NOMO-1 (cell line): ENCODE measurements around the gene HHATL.

Experiments used
- DNase-seq, 2 experiments: peaks; one replicate each; lab custom pipeline; 2025; ENCODE audit not compliant: unreplicated experiment in 2 of 2; lab: John Stamatoyannopoulos, UW

The HHATL gene

DNA sequence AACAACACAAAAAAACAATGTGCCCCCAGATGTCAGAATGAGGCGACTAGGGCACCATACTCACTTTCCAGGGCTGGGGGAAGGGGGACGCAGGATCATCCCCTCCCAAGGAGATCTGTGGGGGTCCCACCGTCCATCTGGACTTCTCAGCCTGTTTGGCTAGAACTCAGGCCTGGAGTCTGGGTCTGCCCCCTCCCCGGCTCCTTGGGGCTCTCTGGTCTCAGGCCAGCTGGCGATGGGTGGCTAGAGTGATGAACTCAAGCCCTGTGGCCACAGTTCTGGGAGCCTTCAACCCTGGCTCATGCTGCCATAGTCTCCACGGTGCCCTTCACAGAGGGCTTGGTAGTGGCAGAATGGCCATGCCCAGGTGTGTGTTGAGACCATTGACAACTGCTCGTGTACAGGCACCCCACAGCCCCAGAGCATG is 35.5 kb downstream of the HHATL start:
- DNase-seq, result no peak

DNA sequence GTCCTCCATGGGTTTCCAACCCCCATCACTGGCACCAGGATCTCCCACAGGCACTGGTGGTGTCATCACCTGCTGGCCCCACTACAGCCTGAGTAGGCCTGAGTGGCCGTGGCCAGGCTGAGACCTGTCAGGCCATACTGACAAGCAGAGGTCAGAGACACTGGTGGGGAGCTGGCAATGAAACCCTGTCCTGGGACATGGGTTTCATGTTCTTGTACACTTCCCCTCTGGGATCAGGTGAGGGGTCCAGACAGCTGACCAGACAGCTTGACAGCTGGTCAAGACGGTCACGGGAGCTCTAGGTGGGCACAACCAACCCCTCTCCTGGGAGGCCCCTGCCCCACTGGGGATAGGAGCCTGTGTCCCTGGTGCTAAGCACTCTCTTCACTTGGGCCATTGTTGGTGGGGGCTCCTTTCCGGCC is 36.0 kb downstream of the HHATL start:
- no peak for DNase-seq

DNA sequence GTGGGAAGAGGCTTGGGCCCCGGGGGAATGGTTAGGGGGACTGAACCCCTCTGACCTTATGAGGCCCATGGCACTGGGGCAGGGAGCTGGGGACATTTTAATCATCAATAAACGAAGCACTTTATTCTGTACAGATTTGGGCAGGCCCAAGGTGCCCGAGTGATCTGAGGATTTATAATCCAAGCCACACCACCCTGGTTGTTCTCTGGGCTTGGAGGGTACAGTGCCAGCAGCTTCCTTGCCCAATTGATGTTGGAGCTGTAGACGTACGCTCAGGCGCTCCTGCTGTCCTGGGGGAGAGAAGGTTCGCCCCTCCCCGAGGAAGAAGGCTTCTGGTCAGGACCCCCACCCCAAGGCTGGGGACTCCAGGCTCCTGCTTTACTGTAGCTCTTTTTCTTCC is 36.6 kb downstream of the HHATL start:
- no peak for DNase-seq

DNA sequence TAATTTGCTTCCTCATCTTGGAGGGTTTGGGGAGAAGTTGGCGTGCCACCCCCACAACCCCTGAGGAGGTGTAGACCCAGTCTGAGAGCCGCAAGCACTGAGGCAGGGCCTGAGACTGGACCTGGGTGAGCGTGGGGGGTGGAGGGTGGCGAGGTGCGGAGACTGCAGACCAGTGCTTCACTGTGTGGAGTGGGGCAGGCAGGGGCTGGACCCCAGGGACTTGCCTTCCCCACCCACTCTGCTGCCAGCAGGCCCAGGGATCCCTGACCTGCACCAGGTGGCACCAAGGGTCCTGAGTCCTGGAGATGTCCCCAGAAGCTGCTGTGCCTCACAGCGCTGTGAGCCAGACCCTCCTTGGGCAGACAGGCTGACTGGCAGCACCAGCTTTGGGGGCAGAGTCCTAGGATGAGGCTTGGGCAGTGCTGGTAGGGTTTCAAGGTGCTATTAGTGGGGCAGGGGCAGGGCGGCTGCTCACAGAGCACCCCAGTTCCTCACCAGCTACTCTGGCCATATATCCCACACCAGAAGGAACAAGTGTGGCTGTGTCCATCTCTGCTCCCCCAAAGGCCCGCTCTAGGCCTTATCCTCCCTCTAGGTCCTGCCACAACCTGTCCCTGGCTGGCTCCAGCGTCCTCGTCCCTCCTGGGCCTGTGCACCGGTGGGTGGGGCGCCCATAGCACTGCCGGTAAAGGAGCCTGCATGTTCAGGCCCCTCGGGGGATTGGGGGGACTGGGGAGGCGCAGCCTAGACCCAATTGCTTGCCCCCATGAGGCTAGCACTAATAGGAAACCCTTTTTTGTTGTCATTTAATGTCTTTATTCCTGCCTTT is 37.3 kb downstream of the HHATL start:
- DNase-seq, result no peak

DNA sequence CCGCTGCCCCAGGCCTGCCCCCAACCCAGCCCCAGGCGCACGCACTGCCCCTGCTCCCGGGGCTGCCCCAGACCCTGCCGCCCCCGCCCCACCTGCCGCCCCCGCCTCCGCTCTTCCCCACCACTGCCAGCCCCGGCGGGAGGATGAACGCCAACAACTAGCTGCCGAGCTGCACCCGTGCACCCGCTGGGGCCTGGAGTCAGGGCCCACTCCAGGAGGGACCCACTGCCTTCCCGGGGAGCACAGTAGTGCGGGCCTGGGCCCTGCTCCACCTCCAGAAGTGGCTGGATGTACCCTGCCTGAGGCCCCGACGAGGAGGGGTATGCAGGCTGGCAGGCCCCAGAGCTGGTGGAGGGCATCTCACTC is 38.2 kb downstream of the HHATL start:
- DNase-seq, result no peak

DNA sequence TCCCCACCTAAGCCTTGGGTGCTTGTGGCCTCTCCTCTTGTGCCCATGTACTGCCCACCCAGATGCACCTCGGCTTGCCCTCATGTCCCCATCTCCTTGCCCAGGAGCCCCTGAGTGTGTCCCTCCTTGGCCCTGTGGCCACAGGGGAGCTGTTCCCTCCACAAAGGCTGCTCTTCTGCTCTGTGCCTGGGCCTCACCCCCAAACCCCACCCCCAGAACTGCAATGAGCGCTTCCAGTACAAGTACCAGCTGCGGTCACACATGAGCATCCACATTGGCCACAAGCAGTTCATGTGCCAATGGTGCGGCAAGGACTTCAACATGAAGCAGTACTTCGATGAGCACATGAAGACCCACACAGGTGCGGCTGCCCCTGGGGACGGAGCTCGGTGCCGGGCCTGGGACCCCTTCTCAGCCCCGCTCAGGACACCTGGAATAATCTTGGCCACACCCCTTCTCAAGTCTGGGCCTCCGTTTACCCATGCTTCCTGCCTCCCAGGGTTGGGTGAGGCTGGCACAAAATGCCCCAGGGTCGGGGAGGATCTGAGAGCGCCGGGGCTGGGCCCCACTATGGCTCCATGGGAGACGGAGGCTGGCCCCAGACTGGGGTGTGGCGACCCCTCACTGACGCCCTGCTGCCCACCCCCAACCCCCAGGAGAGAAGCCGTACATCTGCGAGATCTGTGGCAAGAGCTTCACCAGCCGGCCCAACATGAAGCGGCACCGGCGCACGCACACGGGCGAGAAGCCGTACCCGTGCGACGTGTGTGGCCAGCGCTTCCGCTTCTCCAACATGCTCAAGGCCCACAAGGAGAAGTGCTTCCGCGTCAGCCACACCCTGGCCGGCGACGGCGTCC is 38.8 kb downstream of the HHATL start:
- no peak for DNase-seq

DNA sequence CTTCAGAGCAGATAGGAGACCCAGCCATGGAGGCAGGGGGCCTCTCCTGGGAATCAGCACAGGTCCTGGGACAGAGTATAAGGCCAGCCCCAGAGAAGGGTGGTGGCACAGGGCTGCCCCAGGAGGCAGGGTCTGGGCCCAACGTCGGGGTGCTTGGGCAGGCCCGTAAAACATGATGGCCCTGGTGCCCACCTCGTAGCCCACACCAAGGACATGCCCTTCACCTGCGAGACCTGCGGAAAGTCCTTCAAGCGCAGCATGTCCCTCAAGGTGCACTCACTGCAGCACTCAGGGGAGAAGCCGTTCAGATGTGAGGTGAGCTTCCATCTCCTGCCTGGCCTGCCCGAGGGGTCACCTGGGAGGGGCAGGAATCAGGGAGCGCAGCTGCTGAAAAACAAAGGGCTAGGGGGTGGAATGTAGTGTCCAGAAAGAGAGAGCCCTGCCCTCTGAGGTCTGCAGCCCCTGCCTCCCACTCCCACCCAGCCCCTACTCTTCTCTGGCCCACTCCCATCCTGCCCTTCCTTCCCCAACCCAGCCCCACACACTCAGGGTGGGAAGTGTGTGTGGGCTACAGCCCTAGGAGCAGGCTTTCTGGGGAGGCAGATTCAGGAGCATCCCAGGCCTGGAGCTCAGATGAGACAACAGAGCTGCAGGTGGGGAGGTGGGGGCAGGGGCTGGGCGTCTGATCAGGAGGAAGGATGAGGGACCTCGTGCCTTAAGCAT is 39.6 kb downstream of the HHATL start:
- DNase-seq, result no peak

DNA sequence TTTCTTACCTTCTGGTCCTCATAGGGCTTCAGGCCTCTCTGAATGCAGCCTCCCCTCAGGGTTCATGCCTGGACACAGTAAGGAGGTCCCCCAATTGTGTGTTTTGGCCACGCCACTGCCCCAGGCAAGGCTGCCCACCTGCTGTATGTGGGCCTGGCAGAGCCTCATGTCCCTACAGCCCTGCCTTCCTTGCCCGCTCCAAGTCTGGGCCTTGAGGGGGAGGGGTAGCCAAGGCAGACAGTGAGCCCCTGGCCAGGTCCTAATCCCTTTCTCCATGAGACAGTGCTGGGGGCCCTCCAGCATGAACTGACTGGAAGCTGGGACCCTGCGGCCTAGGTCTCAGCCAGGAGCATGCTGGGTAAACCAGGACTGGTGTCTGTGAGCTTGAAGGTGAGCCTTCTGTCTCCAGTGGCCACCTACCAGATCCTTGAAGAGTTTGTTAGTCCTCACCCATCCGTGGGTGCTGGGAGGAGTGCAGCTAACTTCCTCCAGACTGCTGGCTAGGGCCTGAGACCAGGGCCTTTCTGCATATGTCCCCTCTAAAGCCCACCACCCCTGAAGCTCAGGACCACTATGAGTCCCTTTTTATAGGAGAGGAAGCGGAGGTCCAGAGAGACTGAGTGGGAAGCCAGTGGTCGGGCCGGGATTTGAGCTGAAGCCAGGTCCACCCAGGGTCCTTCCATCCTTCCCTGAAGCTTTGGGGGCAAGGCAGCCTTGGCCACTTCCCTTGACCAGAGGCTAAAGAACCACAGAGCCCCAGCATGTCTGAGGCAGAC is 40.4 kb downstream of the HHATL start:
- no peak for DNase-seq

DNA sequence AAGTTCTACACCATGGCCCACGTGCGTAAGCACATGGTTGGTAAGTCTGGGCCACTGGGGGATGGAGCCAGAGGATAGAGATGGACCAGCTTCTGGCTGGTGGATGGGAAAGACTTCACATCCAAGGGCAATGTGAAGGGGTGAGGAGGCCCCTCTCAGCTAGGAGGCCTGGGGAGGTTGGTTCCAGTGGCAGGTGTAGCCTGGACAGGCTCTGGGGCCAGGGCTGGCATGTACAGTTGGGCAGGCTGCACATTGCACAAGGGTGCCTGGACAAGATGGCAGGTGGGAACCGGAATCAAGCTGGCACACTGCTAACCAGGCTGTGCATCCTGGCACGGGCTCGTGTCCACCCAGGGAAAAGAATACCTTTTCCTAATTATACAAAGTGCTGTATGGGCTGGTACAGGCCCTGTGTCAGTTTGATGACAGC is 41.0 kb downstream of the HHATL start:
- DNase-seq, result no peak

DNA sequence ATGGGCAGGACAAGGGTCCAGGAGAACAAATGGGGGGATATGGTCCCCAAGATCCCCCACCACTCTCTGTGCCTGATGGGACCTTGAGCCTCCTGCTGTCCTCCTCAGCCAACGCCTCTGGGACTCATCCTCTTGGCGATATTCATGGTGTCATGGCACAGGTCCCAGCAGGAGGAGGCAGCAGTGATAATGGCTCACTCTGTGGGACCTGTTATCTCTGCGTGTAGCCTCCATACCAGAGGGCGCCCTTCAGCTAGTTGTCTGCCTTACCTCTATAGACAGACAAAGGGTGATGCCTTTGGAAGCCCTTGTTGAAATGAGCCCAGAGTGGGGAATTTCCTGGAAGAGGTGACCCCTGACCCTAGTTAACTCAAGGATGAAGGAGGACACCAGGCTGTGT is 41.7 kb downstream of the HHATL start:
- DNase-seq, result no peak

DNA sequence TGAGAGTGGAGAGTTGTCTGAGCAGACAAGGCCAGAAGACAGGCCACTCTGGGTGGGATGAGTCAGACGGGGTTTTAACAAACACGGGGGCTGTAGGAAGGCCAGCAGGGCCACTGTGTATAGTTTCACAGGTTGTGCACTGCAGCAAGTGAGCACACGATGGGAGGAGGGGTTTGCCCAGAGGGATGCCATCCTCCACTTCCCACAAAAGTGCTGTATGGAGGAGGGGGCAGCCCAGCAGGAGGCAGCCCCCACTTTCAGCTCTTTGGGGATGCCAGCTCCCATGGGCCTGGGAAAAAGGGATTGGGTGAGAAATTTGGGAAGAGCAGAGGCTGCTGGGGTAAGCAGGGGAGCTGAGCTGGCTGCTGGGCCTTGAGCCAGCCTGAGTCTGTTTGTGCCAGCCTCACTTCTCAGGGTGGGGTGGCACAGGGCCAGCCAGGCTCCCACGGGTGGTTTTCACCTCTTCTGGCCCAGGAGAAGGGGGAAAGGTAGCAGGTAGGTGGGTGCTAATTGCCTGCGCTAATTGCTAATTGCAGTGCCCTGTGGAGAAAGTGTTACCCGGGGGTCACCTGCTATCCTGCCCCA is 42.4 kb downstream of the HHATL start:
- DNase-seq, result no peak

DNA sequence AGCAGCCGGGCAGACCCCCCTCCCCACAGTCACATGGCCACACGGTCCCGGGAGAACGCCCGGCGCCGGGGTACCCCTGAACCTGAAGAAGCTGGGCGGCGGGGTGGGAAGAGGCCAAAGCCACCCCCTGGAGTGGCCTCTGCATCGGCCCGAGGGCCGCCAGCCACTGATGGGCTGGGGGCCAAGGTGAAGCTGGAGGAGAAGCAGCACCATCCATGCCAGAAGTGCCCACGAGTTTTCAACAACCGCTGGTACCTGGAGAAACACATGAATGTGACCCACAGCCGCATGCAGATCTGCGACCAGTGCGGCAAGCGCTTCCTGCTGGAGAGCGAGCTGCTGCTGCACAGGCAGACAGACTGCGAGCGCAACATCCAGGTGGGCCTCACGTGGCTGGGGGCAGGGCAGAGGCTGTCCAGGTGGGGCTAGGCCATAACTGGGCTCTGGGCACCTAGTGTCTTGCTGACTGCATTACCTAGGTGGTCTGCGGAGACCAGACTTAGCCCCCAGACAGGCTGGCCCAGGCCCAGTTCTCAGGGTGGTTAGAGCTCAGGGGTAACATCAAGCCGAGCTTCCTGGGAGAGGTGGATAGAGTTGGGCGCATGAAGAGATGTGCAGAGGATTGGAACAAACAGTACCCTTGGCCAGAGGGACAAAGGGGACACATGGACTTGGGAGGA is 43.0 kb downstream of the HHATL start:
- DNase-seq, result no peak

DNA sequence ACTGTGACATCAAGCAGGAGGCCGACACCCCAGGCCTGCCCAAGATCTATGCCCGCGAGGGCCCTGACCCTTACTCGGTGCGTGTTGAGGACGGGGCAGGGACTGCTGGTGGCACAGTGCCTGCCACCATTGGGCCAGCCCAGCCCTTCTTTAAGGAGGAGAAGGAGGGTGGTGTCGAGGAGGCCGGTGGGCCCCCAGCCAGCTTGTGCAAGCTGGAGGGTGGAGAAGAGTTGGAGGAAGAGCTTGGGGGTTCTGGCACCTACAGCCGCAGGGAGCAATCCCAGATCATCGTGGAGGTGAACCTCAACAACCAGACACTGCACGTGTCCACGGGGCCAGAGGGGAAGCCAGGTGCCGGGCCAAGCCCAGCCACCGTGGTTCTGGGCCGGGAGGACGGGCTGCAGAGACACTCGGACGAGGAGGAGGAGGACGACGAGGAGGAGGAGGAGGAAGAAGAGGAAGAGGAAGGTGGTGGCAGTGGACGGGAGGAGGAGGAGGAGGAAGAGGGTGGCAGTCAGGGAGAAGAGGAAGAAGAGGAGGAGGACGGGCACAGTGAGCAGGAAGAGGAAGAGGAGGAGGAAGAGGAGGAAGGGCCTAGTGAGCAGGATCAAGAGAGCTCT is 43.7 kb downstream of the HHATL start:
- no peak for DNase-seq

DNA sequence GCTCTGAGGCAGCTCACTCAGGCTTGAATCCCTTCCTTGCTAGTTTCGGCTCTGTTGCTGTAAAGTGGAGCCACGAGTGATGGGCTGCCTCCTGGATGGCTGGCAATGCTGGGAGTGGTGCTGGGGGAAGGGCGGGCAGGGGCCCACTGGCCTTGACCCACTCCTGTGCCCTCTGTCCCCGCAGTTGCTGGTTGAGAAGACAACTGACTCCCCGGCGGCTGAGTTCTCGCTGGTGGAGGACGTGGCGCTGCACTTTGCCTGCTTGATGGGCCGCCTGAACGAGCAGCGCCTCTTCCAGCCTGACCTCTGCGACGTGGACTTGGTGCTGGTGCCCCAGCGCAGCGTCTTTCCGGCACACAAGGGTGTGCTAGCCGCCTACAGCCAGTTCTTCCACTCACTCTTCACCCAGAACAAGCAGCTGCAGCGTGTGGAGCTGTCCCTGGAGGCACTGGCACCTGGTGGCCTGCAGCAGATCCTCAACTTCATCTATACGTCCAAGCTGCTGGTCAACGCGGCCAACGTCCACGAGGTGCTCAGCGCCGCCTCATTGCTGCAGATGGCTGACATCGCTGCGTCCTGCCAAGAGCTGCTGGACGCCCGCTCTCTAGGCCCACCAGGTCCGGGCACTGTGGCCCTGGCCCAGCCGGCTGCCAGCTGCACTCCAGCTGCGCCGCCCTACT is 44.4 kb downstream of the HHATL start:
- DNase-seq, result no peak

DNA sequence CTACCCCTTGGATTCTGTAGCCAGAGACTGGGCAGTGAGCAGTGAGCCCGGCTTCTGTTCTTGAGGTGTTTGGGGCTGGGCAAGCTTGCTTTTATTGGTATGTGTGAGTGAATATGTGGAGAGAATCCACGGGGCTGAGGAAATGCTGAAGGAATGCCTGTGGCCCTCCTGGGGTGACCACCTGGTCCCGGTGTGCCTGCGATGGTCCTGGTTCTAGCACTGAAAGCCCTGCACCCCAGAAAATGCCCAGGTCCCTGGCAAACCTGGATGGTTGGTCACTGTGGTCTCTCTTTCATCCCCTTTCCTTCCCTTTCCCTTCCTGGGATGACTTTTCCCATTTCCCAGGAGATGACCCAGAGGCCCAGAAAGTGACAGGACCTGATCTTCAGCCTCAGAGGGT is 44.9 kb downstream of the HHATL start:
- no peak for DNase-seq

DNA sequence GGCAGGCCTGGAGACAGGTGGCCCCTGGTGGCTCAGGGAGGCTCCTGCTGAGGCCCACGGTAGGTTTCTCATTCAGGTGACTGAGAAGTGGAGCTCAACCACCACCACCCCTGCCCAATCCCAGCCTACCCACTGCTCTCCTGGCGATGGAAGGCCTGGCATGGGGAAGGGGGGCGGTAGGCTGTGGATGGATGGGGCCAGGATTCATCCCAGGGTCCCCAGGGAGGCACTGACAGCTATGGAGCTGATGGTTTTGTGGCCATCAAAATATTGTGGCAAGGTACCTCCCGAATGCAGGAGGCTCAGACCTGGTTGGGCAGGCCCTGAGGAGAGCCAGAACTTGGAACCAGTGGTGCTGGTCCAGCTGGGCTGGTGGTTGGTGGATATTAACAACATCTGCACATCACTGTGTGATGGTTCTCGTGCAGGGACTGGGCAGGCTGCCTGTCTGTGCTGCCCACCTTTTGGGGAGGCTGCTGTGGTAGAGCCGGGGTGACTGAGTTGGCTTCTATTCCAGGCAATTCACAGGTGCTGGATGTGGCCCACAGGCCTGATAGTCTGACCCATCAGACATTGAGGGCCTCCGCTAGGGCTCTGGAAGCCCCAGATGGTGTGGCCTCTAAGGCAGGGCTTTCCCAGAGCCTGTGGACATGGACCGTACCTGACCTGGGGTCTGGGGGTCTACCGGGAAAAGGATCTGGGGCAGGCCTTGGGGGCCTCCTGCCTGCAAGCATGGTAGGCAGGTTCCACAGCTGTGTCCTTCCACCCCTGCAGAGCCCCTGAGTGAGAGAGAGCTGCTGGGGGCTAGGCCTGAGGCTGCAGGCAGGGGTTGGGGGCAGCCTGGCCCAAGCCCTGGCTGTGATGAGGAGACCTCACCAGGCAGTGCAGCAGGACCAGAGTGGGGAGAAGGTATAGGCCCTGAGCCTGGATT is 45.7 kb downstream of the HHATL start:
- DNase-seq, result no peak

DNA sequence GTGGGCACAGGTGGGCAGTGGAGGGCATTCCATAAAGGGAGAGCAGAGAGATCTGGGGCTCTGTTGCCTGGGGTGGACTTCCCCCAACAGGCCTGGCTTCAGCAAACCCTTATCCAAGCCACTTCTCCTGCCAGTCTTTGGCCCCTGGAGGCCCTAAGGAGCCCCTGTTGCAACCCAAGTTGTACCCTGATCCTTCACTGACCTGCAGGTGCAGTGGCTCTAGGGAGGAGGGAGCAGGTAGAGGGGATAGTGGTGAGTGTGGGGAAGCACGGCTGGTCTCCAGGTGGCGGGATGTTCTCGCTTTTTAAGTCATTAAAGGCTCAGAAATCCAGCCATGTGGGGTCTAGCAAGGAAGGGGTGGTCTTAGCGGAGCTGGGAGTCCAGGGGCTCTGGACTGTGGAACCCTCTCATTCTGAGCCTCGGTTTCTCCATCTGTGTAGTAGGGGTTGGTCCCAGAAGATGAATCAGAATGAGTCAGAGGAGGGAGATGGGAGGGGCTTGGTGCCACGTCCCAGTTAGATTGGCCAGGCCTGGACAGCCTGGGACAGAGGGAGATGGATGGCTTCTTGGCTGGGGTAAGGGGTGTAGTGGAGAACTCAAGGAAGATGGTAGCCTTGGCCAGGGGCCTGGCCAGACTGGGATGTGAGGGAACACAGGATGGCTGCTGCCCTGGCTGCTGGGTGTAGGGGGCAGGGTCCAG is 46.5 kb downstream of the HHATL start:
- DNase-seq, result no peak
